GM18520 (cell line): ENCODE measurements around the gene ATP8B2.
"Not testable (repeated sequence)": the region's sequence is repeated elsewhere in the genome, so short reads cannot be mapped to it uniquely, and the experiment has no call there.

Experiments
- ATAC-seq: cut with Tn5 transposase; IDR thresholded peaks from one replicate; pipeline ENCODE4 v1.9.1; 2021; ENCODE audit not compliant: unreplicated experiment

The ATP8B2 gene

DNA sequence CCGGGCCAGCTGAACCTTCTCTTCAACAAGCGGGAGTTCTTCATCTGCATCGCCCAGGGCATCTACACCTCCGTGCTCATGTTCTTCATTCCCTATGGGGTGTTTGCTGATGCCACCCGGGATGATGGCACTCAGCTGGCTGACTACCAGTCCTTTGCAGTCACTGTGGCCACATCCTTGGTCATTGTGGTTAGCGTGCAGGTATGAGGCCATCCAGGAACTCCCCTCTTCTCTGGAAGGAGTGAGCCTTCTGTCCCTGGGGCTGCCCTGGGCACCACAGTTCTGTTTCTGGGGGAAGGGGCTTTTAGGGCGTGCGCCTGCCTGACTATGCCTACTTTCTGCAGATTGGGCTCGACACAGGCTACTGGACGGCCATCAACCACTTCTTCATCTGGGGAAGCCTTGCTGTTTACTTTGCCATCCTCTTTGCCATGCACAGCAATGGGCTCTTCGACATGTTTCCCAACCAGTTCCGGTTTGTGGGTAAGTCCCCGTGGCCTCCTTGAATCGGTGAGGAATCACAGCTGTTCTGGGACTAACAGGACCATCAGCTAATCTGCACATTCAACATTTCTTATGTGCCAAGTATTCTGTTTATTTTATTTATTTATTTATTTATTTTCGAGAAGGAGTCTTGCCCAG, 21.1 kb downstream of the ATP8B2 start:
- ATAC-seq = no peak

DNA sequence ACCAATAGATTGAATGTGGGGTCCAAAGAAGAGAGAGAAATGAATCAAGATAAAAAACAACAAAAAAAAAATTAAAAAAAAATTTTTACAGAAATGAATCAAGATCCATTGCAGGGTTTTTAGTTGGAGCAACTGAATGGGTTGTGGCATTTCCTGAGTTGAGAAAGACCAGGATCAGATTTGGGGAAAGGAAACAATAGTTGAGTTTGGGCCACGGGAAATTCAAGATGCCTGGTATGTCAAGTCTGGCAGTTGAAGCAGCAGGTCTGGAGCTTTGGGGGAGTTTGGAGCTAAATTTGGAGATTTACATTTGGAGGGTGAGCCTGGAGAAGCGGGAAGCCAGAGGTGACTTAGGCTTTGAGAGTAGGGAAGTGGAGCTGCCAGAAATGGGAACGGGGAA, 22.6 kb downstream of the ATP8B2 start:
- no peak for ATAC-seq

DNA sequence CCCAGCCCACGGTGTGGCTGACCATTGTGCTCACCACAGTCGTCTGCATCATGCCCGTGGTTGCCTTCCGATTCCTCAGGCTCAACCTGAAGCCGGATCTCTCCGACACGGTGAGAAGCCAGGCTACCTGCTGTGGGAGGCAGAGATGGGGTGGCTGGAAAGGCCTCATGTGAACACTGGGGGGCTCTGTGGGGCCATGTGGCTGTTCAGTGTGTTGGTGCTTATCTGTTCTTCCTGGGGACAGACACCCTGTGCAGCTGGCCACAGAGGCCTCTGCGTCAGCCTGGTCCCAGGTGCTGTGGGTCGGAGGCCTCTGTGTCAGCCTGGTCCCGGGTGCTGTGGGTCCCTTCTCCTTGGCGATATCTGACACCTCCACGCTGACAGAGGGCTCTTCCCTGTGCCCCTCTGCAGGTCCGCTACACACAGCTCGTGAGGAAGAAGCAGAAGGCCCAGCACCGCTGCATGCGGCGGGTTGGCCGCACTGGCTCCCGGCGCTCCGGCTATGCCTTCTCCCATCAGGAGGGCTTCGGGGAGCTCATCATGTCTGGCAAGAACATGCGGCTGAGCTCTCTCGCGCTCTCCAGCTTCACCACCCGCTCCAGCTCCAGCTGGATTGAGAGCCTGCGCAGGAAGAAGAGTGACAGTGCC, 23.2 kb downstream of the ATP8B2 start:
- no peak for ATAC-seq

DNA sequence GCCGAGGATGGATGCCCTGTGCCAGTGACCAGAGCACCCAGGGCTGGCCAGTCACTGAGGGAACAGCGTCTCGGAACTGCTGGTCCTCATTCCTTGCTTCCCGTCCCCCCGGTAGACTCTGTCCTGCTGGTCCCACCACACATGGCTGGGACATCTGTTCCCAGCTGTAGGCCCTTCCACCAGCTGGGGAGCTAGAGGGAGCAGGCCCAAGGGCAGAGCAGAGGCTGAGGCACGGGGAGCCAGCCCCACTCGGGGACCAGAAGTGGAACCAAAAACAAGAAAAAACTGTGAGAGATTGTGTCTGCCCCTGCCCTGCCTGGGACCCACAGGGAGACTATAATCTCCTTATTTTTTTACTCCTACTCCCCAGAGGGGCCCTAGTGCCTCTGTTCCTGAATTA, 23.8 kb downstream of the ATP8B2 start:
- ATAC-seq = no peak

DNA sequence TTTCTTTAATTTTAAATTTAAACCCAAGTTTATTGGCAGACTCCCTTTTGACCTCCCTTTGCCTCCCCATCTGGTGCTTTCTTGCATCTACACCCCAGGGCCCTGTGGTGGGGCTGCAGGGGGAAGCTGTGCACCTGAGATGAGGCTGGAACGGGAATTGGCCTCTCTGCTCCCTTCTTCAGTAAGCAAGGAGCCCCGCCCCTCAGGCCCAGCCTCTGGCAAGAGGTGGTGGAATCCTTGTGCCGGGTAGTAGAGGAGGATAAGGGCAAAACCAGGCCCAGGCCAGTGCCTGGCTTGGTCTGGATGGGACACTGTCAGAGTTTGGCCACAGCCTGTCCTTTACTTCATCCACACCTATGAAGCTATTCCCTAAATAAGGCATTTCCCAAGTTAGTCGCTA, 25.1 kb downstream of the ATP8B2 start:
- no peak for ATAC-seq

DNA sequence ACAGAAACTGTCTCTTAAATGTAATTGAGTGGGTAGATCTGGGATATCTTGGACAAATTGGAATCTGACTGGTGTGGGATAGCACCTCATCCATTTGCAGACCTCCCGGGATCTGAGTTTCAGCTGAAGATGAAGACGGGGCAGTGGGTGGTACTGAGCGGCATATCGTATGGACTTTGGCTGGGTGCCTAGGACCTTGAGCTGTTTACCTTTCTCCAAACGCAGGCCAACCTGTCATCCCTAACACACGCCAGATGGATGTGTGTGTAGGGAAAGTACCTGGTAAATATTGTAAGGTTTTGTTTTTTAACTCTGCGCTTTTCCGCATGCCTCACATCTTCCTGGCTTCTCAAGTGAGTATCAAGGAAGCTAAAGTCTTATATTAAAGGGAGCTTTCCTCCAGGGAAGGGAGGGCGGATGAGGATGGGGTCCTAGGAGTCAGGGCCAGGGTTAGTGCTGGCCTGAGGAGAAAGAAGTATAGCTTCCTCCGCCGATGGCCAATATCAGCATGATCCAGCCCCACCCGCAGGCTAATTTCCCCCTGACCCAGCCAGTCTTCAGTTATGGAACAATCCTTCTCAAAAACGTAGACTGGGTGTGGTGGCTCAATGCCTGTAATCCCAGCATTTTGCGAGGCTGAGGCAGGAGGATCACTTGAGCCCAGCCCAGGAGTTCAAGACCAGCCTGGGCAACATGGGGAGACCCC, 26.2 kb downstream of the ATP8B2 start:
- ATAC-seq = no peak

DNA sequence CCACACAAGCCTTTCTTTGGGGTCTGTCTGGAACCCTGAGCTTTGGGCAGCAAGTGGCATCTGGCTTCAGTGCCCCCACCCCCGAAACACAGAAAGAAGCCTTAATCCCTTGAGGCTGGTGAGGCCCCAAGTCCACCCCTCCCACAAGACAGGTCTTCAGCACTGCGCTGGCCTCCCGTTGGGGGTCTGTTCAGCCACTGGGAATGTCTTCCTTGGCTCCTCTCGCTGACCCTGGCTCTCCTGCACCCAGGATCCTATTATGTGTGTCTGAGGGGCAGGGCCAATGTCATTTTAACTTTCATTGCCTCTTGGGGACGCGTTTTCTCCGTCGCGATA, 26.9 kb downstream of the ATP8B2 start:
- no peak for ATAC-seq

DNA sequence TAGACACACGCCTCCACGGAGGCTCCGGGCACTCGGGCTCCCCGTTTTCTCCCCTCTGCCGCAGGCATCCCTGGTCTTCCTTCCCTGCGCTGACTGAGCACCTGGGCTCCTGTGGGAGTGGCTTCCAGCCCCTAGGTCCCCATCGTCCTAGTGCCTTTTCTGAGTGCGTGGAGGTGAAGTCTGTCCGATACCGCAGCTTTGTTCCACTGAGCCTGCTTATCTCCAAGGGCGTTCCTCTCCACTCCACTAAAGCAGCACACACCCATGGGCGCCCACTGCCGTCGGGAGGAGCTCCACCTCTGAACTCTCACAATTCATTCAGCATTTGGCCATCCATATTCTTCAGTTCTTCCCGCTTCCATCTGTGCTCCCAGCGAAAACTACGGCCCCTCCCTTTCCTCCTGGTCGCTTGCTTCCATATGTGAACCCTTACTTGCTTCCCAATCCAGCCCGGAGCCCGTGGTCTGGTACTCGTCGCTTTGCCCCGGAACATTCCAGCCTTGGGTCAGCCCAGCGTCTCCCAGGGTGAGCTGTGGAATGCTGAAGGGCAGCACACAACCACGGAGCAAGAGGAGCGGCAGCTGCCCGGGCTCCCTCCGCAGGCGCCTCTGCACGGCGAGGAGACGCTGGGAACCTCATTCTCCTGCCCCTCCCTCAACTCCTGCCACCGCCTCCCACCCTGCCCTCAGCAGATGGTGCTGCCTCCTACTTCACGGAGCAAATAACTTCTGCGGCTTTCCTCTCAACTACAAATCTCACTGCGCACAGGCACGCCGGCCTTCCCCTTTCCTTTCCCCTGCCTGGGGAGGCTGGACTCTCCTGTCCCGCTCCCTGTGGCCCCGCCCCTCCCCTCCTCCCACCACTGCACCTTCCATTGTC, 27.5 kb downstream of the ATP8B2 start:
- no peak for ATAC-seq

DNA sequence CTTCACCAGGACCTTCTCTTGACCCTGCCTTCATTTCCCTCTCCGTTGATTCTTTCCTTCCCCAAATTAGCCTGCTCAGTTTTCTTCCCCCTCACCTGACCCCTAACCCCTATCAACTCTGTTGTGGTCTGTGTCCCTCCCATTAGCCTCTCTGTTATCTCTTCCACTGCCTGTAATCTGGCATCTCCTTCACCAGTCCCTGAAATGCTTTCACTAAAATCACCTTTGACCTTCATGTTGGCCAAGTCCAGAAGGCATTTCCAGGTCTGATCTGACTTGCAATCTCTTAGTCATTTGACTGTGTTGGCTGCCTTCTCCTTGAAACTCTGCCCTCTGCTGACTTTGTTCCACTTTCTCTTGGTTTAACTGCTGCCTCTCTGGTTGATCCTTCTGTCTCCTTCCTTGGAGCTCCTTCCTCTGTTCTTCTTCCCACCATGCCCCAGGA, 28.2 kb downstream of the ATP8B2 start:
- ATAC-seq = no peak

DNA sequence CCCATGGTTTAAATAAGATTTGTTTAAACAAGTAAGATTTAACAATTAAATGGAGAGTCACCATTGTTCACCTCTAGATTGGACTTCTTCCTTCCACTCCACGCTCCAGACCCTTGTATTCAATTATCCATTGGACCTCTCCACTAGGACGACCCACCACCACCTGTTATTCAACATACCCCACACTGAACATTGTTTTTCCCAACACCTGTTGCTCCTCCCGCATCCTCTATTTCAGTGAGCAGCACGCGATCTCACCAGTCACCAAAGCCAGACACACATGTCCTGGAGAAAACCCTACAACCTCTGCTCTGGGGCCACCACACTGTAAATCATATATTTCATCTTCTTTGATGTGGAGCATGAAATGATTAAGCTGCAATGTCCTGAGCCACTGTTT, 28.6 kb downstream of the ATP8B2 start:
- no peak for ATAC-seq

DNA sequence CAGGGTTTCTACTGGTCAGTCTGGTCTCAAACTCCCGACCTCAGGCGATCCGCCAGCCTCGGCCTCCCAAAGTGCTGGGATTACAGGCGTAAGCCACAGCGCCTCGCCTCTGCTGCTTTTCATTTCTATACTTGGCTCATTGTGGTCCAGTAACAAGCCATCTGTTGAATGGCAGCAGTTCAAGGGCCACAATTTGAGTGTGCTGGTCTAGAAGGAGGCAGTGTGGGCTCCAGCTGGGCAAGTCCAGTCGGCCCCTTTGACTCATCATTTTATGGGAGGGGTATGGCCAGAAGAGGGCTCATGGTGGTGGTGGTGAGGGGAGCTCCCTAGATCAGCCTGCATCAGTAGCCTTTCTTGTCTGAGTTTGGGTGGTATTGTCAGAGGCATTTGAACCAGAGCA, 33.2 kb downstream of the ATP8B2 start:
- ATAC-seq = no peak

DNA sequence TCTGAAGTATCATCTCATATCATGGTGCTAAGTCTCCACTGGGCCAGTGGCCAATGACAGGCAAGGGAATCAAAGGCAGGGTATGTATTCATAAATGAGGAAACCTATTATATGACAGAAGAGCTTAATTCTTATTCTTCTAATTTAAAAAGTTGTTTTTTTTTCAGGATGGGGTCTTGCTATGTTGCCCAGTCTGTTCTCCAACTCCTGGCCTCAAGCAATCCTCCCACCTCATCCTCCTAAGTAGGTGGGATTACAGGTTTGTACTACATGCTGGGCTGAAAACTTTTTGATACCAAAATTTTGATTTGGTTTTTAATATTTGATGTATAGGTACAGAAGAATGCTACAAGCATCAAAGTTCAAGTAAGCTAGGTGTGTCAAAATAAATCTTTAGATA, 35.0 kb downstream of the ATP8B2 start:
- ATAC-seq = no peak

DNA sequence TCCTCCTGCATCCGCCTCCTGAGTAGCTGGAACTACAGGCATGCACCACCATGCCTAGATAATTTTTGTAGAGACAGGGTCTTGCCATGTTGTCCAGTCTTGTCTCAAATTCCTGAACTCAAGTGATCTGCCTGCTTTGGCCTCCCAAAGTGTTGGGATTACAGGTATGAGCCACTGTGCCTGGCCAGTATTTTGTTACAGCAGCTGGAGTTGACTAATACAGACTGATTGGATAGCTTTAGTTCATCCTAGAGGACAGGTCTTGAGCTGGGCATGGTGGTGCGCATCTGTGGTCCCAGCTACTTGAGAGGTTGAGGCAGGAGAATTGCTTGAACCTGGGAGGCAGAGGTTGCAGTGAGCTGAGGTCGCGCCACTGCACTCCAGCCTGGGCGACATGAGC, 35.6 kb downstream of the ATP8B2 start:
- not testable (repeated sequence) for ATAC-seq

DNA sequence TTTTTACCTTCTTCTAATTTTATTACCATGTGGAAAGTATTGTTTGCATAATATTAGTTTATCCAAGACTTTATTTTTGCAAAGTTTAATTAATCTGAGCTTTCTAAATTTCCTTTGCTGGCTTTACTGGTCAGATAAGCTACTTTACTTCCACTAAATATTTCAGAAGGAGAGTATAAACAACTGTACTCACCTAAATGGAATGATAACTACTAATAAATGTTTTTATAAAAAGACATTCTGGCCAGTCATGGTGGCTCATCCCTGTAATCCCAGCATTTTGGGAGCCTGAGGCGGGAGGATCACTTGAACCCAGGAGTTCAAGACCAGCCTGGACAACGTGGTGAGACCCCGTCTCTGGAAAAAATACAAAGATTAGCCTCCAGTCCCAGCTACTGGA, 36.0 kb downstream of the ATP8B2 start:
- ATAC-seq = no peak

DNA sequence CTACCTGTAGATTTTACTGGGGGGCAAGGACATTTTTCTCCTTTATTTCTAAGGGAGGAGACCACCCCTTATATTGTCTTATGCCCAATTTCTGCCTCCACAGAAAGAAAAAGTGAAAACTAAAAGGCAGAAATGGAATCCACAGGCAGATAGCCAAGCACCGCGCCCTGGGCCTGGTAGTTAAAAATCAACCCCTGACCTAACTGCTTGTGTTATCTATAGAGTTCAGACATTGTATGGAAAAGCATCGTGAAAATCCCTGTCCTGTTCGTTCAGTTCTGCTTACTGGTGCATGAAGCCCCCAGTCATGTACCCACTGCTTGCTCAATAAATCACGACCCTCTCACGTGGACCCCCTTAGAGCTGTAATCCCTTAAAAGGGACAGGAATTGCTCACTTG, 46.1 kb downstream of the ATP8B2 start:
- ATAC-seq = no peak

DNA sequence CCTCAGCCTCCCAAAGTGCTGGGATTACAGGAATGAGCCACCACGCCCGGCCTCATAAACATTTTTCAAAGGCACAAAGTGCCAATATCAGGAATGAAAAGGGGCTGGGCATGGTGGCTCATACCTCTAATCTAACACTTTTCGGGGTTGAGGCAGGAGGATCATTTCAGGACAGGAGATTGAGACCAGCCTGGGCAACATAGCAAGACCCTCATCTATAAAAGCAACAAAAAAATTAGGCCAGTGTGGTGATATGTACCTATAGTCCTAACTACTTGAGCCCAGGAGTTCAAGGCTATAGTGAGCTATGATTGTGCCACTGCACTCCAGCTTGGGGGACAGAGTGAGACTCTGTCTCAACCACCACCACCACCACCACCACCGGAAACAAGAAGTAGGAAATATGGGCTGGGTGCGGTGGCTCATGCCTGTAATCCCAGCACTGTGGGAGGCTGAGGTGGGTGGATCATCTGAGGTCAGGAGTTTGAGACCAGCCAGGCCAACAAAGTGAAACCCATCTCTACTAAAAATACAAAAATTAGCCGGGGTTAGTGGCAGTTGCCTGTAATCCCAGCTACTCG, 48.5 kb downstream of the ATP8B2 start:
- not testable (repeated sequence) for ATAC-seq

DNA sequence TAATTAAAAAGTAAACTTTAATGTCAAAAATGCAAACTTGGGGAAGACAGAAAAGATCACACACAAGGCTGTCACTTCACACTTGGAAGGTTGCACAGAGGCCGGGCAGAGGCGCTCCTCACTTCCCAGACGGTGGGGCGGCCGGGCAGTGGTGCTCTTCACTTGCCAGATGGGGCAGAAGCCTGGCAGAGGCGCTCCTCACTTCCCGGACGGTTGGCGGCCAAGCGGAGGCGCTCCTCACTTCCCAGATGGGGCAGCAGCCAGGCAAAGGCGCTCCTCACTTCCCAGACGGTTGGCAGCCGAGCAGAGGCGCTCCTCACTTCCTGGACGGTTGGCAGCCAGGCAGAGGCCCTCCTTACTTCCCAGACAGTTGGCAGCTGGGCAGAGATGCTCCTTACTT, 54.0 kb downstream of the ATP8B2 start:
- ATAC-seq = no peak

DNA sequence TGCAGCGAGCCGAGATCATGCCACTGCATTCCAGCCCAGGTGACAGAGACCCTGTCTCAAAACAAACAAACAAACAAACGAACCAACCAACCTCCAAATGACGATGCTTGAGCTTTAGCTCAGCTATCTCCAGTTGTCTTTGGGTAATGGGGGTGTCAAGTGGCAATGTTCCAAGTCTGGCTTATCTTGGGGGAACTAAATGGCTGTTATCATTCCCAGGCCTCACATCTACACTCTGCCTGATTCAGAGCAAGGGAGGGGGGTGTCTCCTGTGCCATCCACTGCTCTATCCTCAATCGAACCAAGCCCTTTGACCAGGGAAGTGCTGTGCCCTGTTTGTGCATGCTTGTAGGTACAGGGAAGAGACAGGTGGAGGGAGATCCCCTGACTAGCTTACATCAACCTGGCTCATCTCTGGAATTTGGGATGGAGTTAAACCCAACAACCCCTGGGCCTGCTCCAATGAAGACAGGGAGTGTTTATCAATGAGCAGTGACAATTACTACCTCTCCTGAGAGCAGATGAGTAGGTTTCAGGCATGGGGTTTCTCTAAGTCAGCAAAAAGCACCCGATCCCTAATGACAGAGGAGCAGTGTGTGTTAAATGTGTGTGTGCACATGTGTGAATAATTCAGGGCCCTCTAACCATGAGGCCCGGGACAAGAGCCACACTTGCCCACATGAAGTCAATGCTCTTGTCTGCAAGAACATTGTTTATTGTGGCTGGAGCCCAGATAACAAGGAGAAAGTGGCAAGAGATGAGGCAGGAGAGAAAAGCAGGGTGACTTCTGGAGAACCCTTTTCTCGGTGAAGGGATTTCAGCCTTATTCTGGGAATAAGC, 59.5 kb downstream of the ATP8B2 start:
- no peak for ATAC-seq

DNA sequence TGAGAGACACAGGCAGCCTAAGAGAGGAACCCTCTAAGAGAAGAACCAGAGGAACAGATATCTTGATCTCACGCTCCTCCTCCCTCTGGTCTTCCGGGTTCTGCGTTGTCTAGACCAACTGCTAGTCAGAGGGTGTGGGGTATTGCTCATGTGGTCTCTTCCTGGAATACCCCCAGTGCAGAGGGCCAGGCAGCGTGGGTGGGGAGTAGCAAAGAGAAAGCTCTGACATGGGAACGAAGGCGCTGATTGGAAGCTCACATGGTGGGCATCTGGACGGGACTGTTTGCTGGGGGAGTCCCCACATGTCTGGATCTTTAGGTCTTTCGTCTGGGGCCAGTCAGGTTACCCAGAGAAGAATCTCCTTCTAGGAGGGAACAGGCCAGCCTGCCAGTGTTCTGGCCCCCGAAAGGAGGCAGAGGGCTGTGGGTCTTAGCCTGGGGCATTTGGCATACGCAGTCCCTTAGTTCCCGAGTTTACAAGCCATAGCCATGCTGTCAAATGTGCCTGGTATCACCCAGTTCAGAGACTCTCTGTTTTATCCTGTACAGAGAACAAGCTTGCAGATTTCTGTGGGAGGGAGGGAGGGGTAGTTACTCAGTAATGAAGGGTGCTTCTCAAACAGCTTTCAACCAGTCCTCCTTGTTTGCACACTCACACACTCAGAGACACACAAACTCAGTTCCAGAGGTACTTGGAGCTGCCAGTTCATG, 61.5 kb downstream of the ATP8B2 start:
- ATAC-seq = no peak
